Stimulated activated memory B cell treated with anti-CD40 and anti-IgM and Interleukin-4, amounts not matched to agents 10 μg/mL and 1 μg/mL and 100 μg/mL, for 72 hours (primary cell): ENCODE data around the gene CCND2.

Experiments
- ATAC-seq: fragments of 150-1000 bp; cut with Tn5 transposase; 2 replicates; pipeline ENCODE4 v1.10.0; 2021
- H3K27ac Mint-ChIP-seq: one replicate; pipeline ENCODE4 v1.8.0; 2022; ENCODE audit warnings: mild to moderate bottlenecking, mixed read lengths
- H3K27me3 Mint-ChIP-seq: one replicate; pipeline ENCODE4 v1.8.0; 2022; ENCODE audit warnings: mixed read lengths
- H3K36me3 Mint-ChIP-seq: one replicate; pipeline ENCODE4 v1.8.0; 2022; ENCODE audit warnings: mixed read lengths
- H3K4me1 Mint-ChIP-seq: one replicate; pipeline ENCODE4 v1.8.0; 2022; ENCODE audit warnings: mixed read lengths
- H3K4me3 Mint-ChIP-seq: one replicate; pipeline ENCODE4 v1.8.0; 2022; ENCODE audit warnings: mild to moderate bottlenecking, moderate library complexity, mixed read lengths
- H3K9me3 Mint-ChIP-seq: one replicate; pipeline ENCODE4 v1.8.0; 2022; ENCODE audit warnings: mixed read lengths

The CCND2 gene

GRCh38 chr12:4288296-4289131, 15.0 kb downstream of the CCND2 start:
- ATAC-seq: no peak
- Mint-ChIP-seq H3K9me3 (no peaks in the 10 kb centered on the region), H3K27ac (peak overlapping the region; percentile 78), H3K4me3 (peak overlapping the region; percentile 28), H3K4me1 (peaks cover 78% of the 10 kb centered on the region), H3K27me3 (no peaks in the 10 kb centered on the region), H3K36me3 (peaks cover 90% of the 10 kb centered on the region)

GRCh38 chr12:4289231-4289878, 15.8 kb downstream of the CCND2 start:
- Mint-ChIP-seq H3K4me3 (no peak overlapping the region), H3K27me3 (no peaks in the 10 kb centered on the region), H3K27ac (peak overlapping the region; percentile 78), H3K36me3 (peaks cover 90% of the 10 kb centered on the region), H3K9me3 (no peaks in the 10 kb centered on the region), H3K4me1 (peaks cover 79% of the 10 kb centered on the region)
- no peak for ATAC-seq

GRCh38 chr12:4289998-4290790, 16.6 kb downstream of the CCND2 start:
- Mint-ChIP-seq H3K4me1 (peaks cover 80% of the 10 kb centered on the region), H3K27me3 (no peaks in the 10 kb centered on the region), H3K4me3 (no peak overlapping the region)

GRCh38 chr12:4292341-4293073, 18.9 kb downstream of the CCND2 start:
- Mint-ChIP-seq H3K4me1 (peaks cover 57% of the 10 kb centered on the region), H3K4me3 (no peak overlapping the region), H3K27me3 (no peaks in the 10 kb centered on the region), H3K9me3 (no peaks in the 10 kb centered on the region), H3K36me3 (peaks cover 80% of the 10 kb centered on the region), H3K27ac (peak overlapping the region; percentile 78)
- ATAC-seq: no peak

More at GRCh38 chr12:4289998-4290790, 16.6 kb downstream of the CCND2 start:
- ATAC-seq: no peak
- no peaks in the 10 kb centered on the region for H3K9me3 Mint-ChIP-seq
- H3K36me3 Mint-ChIP-seq: peaks cover 88% of the 10 kb centered on the region
- H3K27ac Mint-ChIP-seq: peak overlapping the region; percentile 78

- peak overlapping the region; percentile 9 for H3K27ac Mint-ChIP-seq
- no peaks in the 10 kb centered on the region for H3K27me3 Mint-ChIP-seq
- H3K4me1 Mint-ChIP-seq: peaks cover 48% of the 10 kb centered on the region
- no peaks in the 10 kb centered on the region for H3K9me3 Mint-ChIP-seq
- peaks cover 80% of the 10 kb centered on the region for H3K36me3 Mint-ChIP-seq
- no peak overlapping the region for H3K4me3 Mint-ChIP-seq
- no peak for ATAC-seq
Measured at GRCh38 chr12:4293299-4293965, 19.9 kb downstream of the CCND2 start.

- Mint-ChIP-seq H3K36me3 (peaks cover 77% of the 10 kb centered on the region), H3K9me3 (no peaks in the 10 kb centered on the region), H3K4me1 (peaks cover 42% of the 10 kb centered on the region), H3K4me3 (no peak overlapping the region), H3K27me3 (no peaks in the 10 kb centered on the region), H3K27ac (peak overlapping the region; percentile 9)
- ATAC-seq: no peak
Measured at GRCh38 chr12:4293966-4294505, 20.5 kb downstream of the CCND2 start.

- H3K9me3 Mint-ChIP-seq: no peaks in the 10 kb centered on the region
- no peaks in the 10 kb centered on the region for H3K27me3 Mint-ChIP-seq
- H3K36me3 Mint-ChIP-seq: peaks cover 72% of the 10 kb centered on the region
- no peak overlapping the region for H3K27ac Mint-ChIP-seq
- no peak overlapping the region for H3K4me3 Mint-ChIP-seq
- H3K4me1 Mint-ChIP-seq: peaks cover 24% of the 10 kb centered on the region
- no peak for ATAC-seq
Measured at GRCh38 chr12:4296751-4297150, 23.2 kb downstream of the CCND2 start.

- no peak overlapping the region for H3K4me3 Mint-ChIP-seq
- peaks cover 72% of the 10 kb centered on the region for H3K36me3 Mint-ChIP-seq
- no peaks in the 10 kb centered on the region for H3K9me3 Mint-ChIP-seq
- peaks cover 16% of the 10 kb centered on the region for H3K4me1 Mint-ChIP-seq
- ATAC-seq: no peak
- H3K27ac Mint-ChIP-seq: no peak overlapping the region
- no peaks in the 10 kb centered on the region for H3K27me3 Mint-ChIP-seq
Measured at GRCh38 chr12:4297617-4298016, 24.1 kb downstream of the CCND2 start.

- Mint-ChIP-seq H3K4me3 (no peak overlapping the region), H3K4me1 (no peaks in the 10 kb centered on the region), H3K27me3 (no peaks in the 10 kb centered on the region), H3K36me3 (peaks cover 76% of the 10 kb centered on the region), H3K27ac (no peak overlapping the region), H3K9me3 (no peaks in the 10 kb centered on the region)
- no peak for ATAC-seq
Measured at GRCh38 chr12:4300883-4301282, 27.3 kb downstream of the CCND2 start.

- Mint-ChIP-seq H3K4me3 (no peak overlapping the region), H3K9me3 (no peaks in the 10 kb centered on the region), H3K4me1 (no peaks in the 10 kb centered on the region), H3K27ac (no peak overlapping the region), H3K27me3 (no peaks in the 10 kb centered on the region), H3K36me3 (peaks cover 74% of the 10 kb centered on the region)
- ATAC-seq: no peak
Measured at GRCh38 chr12:4301932-4302501, 28.5 kb downstream of the CCND2 start.

- Mint-ChIP-seq H3K4me3 (no peak overlapping the region), H3K27ac (peak overlapping the region; percentile 13), H3K4me1 (no peaks in the 10 kb centered on the region), H3K36me3 (peaks cover 77% of the 10 kb centered on the region), H3K9me3 (no peaks in the 10 kb centered on the region), H3K27me3 (no peaks in the 10 kb centered on the region)
- no peak for ATAC-seq
Measured at GRCh38 chr12:4302881-4303280, 29.3 kb downstream of the CCND2 start.

- Mint-ChIP-seq H3K36me3 (peaks cover 77% of the 10 kb centered on the region), H3K4me3 (no peak overlapping the region), H3K9me3 (no peaks in the 10 kb centered on the region), H3K4me1 (no peaks in the 10 kb centered on the region), H3K27ac (peak overlapping the region; percentile 13), H3K27me3 (no peaks in the 10 kb centered on the region)
- no peak for ATAC-seq
Measured at GRCh38 chr12:4303750-4304149, 30.2 kb downstream of the CCND2 start.

GRCh38 chr12:4307593-4308333, 34.2 kb downstream of the CCND2 start:
- ATAC-seq: peak; percentile 39
- Mint-ChIP-seq H3K9me3 (no peaks in the 10 kb centered on the region), H3K4me1 (no peaks in the 10 kb centered on the region), H3K36me3 (peaks cover 53% of the 10 kb centered on the region), H3K27me3 (no peaks in the 10 kb centered on the region), H3K4me3 (no peak overlapping the region), H3K27ac (no peak overlapping the region)
